ENCODE measurements around the gene DALRD3. TPM values are rescaled to one million over a fixed set of nuclear protein-coding genes. Genes with fewer than 3 reads are reported as not detected.

The DALRD3 gene
- total and polyA plus RNA-seq, 2 of the 8 experiments (the other 6 are each of a cell fraction or from before 2014, with no cell fraction given) = 30.4 to 86.5 TPM

- H3K36me3 ChIP-seq (ENCODE audit: control insufficient read depth in 2 of 4, insufficient read depth in 4 of 4, low read length in 3 of 4) = peaks cover 4 to 22% (median 12%) of the 10 kb centered on the region in 4 experiments
- peak overlapping the region; percentile 95 for H3K56ac ChIP-seq (replicated peaks; ENCODE audit: insufficient read length, low read depth, low read length)
- no peaks in the 10 kb centered on the region for H3K27me3 ChIP-seq (replicated peaks in 1 of 4; ENCODE audit: control insufficient read depth in 3 of 4, extremely low read depth in 1 of 4, insufficient read depth in 3 of 4, low read length in 3 of 4)
- peak overlapping the region; percentile 99 for H2BK5ac ChIP-seq (ENCODE audit: low read depth, low read length)
- peak overlapping the region; percentile 99 for H4K91ac ChIP-seq (replicated peaks; ENCODE audit: insufficient read length, low read length)
- no peak overlapping the region for H2AFZ ChIP-seq (ENCODE audit: low read length)
- H3K4me1 ChIP-seq (replicated peaks in 1 of 4; ENCODE audit: control insufficient read depth in 3 of 4, insufficient read depth in 4 of 4, low read length in 3 of 4) = peaks cover 0 to 12% (median 6%) of the 10 kb centered on the region in 4 experiments; a peak in 5 of 7 replicates
- H3K18ac ChIP-seq (ENCODE audit: extremely low read depth, low read length) = peak overlapping the region; percentile 98
- H4K5ac ChIP-seq (ENCODE audit: insufficient read length, low read depth, low read length) = peak overlapping the region; percentile 97
- H2BK120ac ChIP-seq (replicated peaks; ENCODE audit: low read depth, low read length) = no peak overlapping the region
- H3K27ac ChIP-seq (ENCODE audit: low read depth, low read length) = peak overlapping the region; percentile 99
- H4K8ac ChIP-seq (ENCODE audit: extremely low read depth, insufficient read depth, low read length) = peak overlapping the region; percentile 100
- peaks cover 11 to 48% of the 10 kb centered on the region in 2 experiments for H3K79me2 ChIP-seq (ENCODE audit: control insufficient read depth in 1 of 2, insufficient read depth in 2 of 2, low read length in 2 of 2)
- peaks cover 19 to 27% of the 10 kb centered on the region in 2 experiments for H4K20me1 ChIP-seq (replicated peaks in 1 of 2; ENCODE audit: control insufficient read depth in 1 of 2, insufficient read depth in 2 of 2, low read length in 2 of 2)
- ChIA-PET POLR2A (ENCODE audit: partially characterized antibody) (interaction anchor here (0.5 to 38.8 kb wide), 29 partner anchors 5 to 937 kb away, joined by 3 to 1518 read pairs (median 4); partner anchors contain the start of genes ARIH2, CELSR3, DAG1 and DALRD3), CTCF (ENCODE audit: partially characterized antibody) (interaction anchor here (0.5 to 24.3 kb wide), 6 partner anchors 7 to 565 kb away, joined by 3 to 467 read pairs (median 21); partner anchors contain the start of genes NDUFAF3 and P4HTM)
- WGBS, 2 experiments (ENCODE audit: extremely low coverage in 1 of 2, insufficient coverage in 1 of 2, insufficient read length in 1 of 2, insufficient replicate concordance in 2 of 2, low coverage in 1 of 2, low lambda C conversion rate in 2 of 2, missing lambda C conversion rate in 1 of 2) = 36% methylated on average over 18 of the region's 41 CpGs; no CpG with 5 or more reads in 1 of the 2 experiments
- H3K9ac ChIP-seq (replicated peaks in 1 of 4; ENCODE audit: extremely low read depth in 1 of 4, low read depth in 3 of 4, low read length in 3 of 4) = peak overlapping the region; percentile 91 to 99 (median 98)
- no peaks in the 10 kb centered on the region for H3K9me3 ChIP-seq (ENCODE audit: insufficient read depth in 2 of 2, low read depth in 1 of 2, low read length in 1 of 2)
- no peak overlapping the region for H3K23ac ChIP-seq (ENCODE audit: insufficient read length)
- H3K4me2 ChIP-seq (ENCODE audit: insufficient read depth in 1 of 2, low read depth in 2 of 2, low read length in 2 of 2) = peak overlapping the region; percentile 95 to 98
- H2AK5ac ChIP-seq (ENCODE audit: low read depth, low read length) = 0 out of 2 replicates have a peak overlapping the region, but pooled peaks have one; percentile 77
- FAIRE-seq (no peak), DNase-seq (ENCODE audit: low read depth in 1 of 2, low spot score in 2 of 2) (peak; percentile 70 to 96)
- H3K4me3 ChIP-seq (ENCODE audit: extremely low read depth in 1 of 4, insufficient read depth in 2 of 4, low read depth in 3 of 4, low read length in 4 of 4) = peak overlapping the region; percentile 66 to 94 (median 92)
- peak overlapping the region; percentile 84; the same call in 1 of the 2 replicates for H2BK12ac ChIP-seq (ENCODE audit: low read depth, low read length)
- peaks cover 14% of the 10 kb centered on the region for H3K79me1 ChIP-seq (ENCODE audit: low read depth, low read length)
- no peak overlapping the region for H2BK20ac ChIP-seq (ENCODE audit: low read length)
- H3K14ac ChIP-seq (ENCODE audit: insufficient read length) = no peak overlapping the region
- H2BK15ac ChIP-seq (ENCODE audit: low read length) = no peak overlapping the region
- H3K23me2 ChIP-seq (ENCODE audit: low read depth, low read length) = peaks cover 14% of the 10 kb centered on the region
- H3K4ac ChIP-seq (replicated peaks; ENCODE audit: insufficient read length, low read depth, low read length) = peak overlapping the region; percentile 100
- TF ChIP-seq YY1 (IDR thresholded peaks at IDR 0.05; ENCODE audit: low read depth, low read length) = no peak
- TF ChIP-seq CREB1 (IDR thresholded peaks at IDR 0.05) = 0 out of 2 replicates have a peak, but pooled peaks have one; percentile 21
- TF ChIP-seq SUZ12 (IDR thresholded peaks at IDR 0.05; ENCODE audit: low read length) = no peak
- no peak for TF ChIP-seq MAX (IDR thresholded peaks at IDR 0.05)
- TF ChIP-seq MAFK (IDR thresholded peaks at IDR 0.05; ENCODE audit: low read depth, low read length) = no peak
- no peak for TF ChIP-seq SP4 (IDR thresholded peaks at IDR 0.05; ENCODE audit: low read length)
- TF ChIP-seq EGR1 (IDR thresholded peaks at IDR 0.05; ENCODE audit: borderline replicate concordance, low read depth, low read length) = peak; percentile 29; the same call in 1 of the 2 replicates
- 0 out of 3 replicates have a peak, but pooled peaks of 1 of the 2 experiments have one; percentile 43 for TF ChIP-seq POLR2A (IDR thresholded peaks at IDR 0.05; ENCODE audit: control extremely low read depth in 1 of 2, low read depth in 2 of 2, low read length in 2 of 2)
- no peak for TF ChIP-seq HDAC2 (IDR thresholded peaks at IDR 0.05; ENCODE audit: borderline replicate concordance in 1 of 2, low read depth in 2 of 2, low read length in 2 of 2)
- TF ChIP-seq POU5F1 (IDR thresholded peaks at IDR 0.05; ENCODE audit: low read depth, low read length) = no peak
- TF ChIP-seq KDM4A (IDR thresholded peaks at IDR 0.05; ENCODE audit: low read depth, low read length, severe bottlenecking) = no peak
Measured at GRCh38 chr3:49007771-49008528, 10.4 kb downstream of the DALRD3 start.
